ENCODE measurements around the gene B3GNT4.
"Not testable (repeated sequence)": the region's sequence is repeated elsewhere in the genome, so short reads cannot be mapped to it uniquely, and the experiment has no call there.

The B3GNT4 gene

GRCh38 chr12:122250536-122250935, 47.0 kb downstream of the B3GNT4 start:
- TF ChIP-seq, protein P1, sequence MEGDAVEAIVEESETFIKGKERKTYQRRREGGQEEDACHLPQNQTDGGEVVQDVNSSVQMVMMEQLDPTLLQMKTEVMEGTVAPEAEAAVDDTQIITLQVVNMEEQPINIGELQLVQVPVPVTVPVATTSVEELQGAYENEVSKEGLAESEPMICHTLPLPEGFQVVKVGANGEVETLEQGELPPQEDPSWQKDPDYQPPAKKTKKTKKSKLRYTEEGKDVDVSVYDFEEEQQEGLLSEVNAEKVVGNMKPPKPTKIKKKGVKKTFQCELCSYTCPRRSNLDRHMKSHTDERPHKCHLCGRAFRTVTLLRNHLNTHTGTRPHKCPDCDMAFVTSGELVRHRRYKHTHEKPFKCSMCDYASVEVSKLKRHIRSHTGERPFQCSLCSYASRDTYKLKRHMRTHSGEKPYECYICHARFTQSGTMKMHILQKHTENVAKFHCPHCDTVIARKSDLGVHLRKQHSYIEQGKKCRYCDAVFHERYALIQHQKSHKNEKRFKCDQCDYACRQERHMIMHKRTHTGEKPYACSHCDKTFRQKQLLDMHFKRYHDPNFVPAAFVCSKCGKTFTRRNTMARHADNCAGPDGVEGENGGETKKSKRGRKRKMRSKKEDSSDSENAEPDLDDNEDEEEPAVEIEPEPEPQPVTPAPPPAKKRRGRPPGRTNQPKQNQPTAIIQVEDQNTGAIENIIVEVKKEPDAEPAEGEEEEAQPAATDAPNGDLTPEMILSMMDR (IDR thresholded peaks at IDR 0.05; ENCODE audit: low read length, missing control alignments) = no peak
- no peak overlapping the region for H3K4me3 ChIP-seq (replicated peaks; ENCODE audit: low read depth, low read length)
- no peak for DNase-seq (ENCODE audit: low read depth)

DNA sequence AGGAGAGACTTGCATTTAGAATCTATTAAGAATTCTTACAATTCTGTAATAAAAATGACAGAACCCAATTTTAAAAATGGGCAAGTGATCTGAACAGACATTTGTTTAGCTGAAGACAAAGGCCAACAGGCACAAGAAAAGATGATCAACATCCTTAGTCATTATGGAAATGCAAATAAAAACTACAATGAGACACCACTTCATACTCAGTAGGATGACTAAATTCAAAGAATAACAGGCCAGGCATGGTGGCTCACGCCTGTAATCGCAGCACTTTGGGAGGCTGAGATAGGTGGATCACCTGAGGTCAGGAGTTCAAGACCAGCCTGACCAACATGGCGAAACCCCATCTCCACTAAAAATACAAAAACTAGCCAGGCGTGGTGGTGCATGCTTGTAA, 55.0 kb downstream of the B3GNT4 start:
- not testable (repeated sequence) for H3K4me3 ChIP-seq (replicated peaks; ENCODE audit: low read depth, low read length); DNase-seq (ENCODE audit: low read depth)

Data from fibroblast of pulmonary artery (primary cell).